HEK293 (cell line): ENCODE measurements around the gene KRTAP5-9.

Experiments
- CTCF ChIA-PET: fragments of 350-600 bp; formaldehyde crosslinking; extraction: SDS; loops from one replicate; lab custom pipeline; 2021; ENCODE audit warnings: antibody characterized with exemption; lab: Yijun Ruan, JAX
- POLR2A ChIA-PET: fragments of 300-600 bp; formaldehyde crosslinking; extraction: SDS; loops from one replicate; lab custom pipeline; 2020; ENCODE audit warnings: antibody characterized with exemption, inconsistent platforms; lab: Yijun Ruan, JAX
- H3K27ac ChIP-seq: fragments of 200-500 bp; sonication (Bioruptor generic); 2 replicates; pipeline ENCODE4 v1.5.1; 2014; ENCODE audit warnings: low read depth, low read length, control low read depth, inconsistent platforms; ENCODE audit errors: extremely low read depth
- H3K36me3 ChIP-seq, 2 experiments: fragments of 200-500 bp in 1 of 2; sonication (Bioruptor generic) in 1 of 2; 1 replicate in 1 of 2; 2 replicates in 1 of 2; pipeline ENCODE4 v1.5.1; 2014 to 2017; ENCODE audit warnings: inconsistent platforms in 2 of 2, low read length in 2 of 2; ENCODE audit not compliant: control insufficient read depth in 2 of 2, insufficient read depth in 1 of 2
- H3K4me1 ChIP-seq: fragments of 200-500 bp; sonication (Bioruptor generic); 2 replicates; pipeline ENCODE4 v1.5.1; 2014; ENCODE audit warnings: mild to moderate bottlenecking, low read length, inconsistent platforms; ENCODE audit not compliant: control insufficient read depth, insufficient read depth
- H3K4me3 ChIP-seq: 2 replicates; pipeline ENCODE4 v1.5.1; 2011; ENCODE audit warnings: low read depth, mild to moderate bottlenecking, control low read depth, low read length, moderate library complexity
- H3K9me3 ChIP-seq: fragments of 200-500 bp; sonication (Bioruptor generic); 2 replicates; pipeline ENCODE4 v1.5.1; 2014; ENCODE audit warnings: low read depth, low read length, inconsistent platforms; ENCODE audit not compliant: control insufficient read depth, insufficient read depth
- GLI4 ChIP-seq: fragments of 450-650 bp; formaldehyde crosslinking; IDR thresholded peaks from 2 replicates; pipeline ENCODE4 v1.5.1; 2016; ENCODE audit warnings: missing biosample characterization, missing genetic modification characterization
- MEIS1 ChIP-seq: sonication (generic); formaldehyde crosslinking; IDR thresholded peaks from 2 replicates; pipeline ENCODE4 v1.8.1; 2022; ENCODE audit warnings: missing genetic modification reagents, mild to moderate bottlenecking, borderline replicate concordance
- YY2 ChIP-seq: fragments of 450-650 bp; formaldehyde crosslinking; IDR thresholded peaks from 2 replicates; pipeline ENCODE4 v1.5.1; 2016; ENCODE audit warnings: missing biosample characterization, missing genetic modification characterization
- ZBTB17 ChIP-seq: fragments of 450-650 bp; formaldehyde crosslinking; IDR thresholded peaks from 2 replicates; pipeline ENCODE4 v1.5.1; 2016; ENCODE audit warnings: missing biosample characterization, missing genetic modification characterization
- ZBTB8A ChIP-seq: fragments of 450-650 bp; formaldehyde crosslinking; IDR thresholded peaks from 2 replicates; pipeline ENCODE4 v1.5.1; 2016; ENCODE audit warnings: missing biosample characterization, missing genetic modification characterization
- ZNF48 ChIP-seq: fragments of 450-650 bp; formaldehyde crosslinking; IDR thresholded peaks from 2 replicates; pipeline ENCODE4 v1.5.1; 2016; ENCODE audit warnings: missing biosample characterization, missing genetic modification characterization
- ZNF555 ChIP-seq: fragments of 450-650 bp; formaldehyde crosslinking; conservative IDR thresholded peaks from 2 replicates; pipeline ENCODE4 v1.5.1; 2017; ENCODE audit warnings: missing biosample characterization, mild to moderate bottlenecking, missing genetic modification characterization, inconsistent platforms
- ZNF558 ChIP-seq: fragments of 450-650 bp; formaldehyde crosslinking; IDR thresholded peaks from 2 replicates; pipeline ENCODE4 v1.5.1; 2016; ENCODE audit warnings: missing biosample characterization, missing genetic modification characterization
- ZNF624 ChIP-seq: fragments of 450-650 bp; formaldehyde crosslinking; IDR thresholded peaks from 2 replicates; pipeline ENCODE4 v1.5.1; 2017; ENCODE audit warnings: missing biosample characterization, missing genetic modification characterization
- TF ChIP-seq, protein P1 (sequence below): fragments of 450-650 bp; formaldehyde crosslinking; IDR thresholded peaks from 2 replicates; pipeline ENCODE4 v1.5.1; 2016; ENCODE audit warnings: missing biosample characterization, missing genetic modification characterization
- TF ChIP-seq, protein P2 (sequence below): fragments of 450-650 bp; formaldehyde crosslinking; IDR thresholded peaks from 2 replicates; pipeline ENCODE4 v1.5.1; 2016; ENCODE audit warnings: missing biosample characterization, missing genetic modification characterization
- TF ChIP-seq, protein P3 (sequence below): fragments of 450-650 bp; IDR thresholded peaks from 2 replicates; pipeline ENCODE4 v1.5.1; 2018; ENCODE audit warnings: missing biosample characterization, mild to moderate bottlenecking, missing genetic modification characterization
- TF ChIP-seq, protein P4 (sequence below): fragments of 450-650 bp; formaldehyde crosslinking; conservative IDR thresholded peaks from 2 replicates; pipeline ENCODE4 v1.5.1; 2016; ENCODE audit warnings: low read depth, missing biosample characterization, missing genetic modification characterization
- TF ChIP-seq, protein P5 (sequence below): fragments of 450-650 bp; formaldehyde crosslinking; IDR thresholded peaks from 2 replicates; pipeline ENCODE4 v1.5.1; 2017; ENCODE audit warnings: missing biosample characterization, missing genetic modification characterization
- TF ChIP-seq, protein P6 (sequence below): fragments of 450-650 bp; formaldehyde crosslinking; IDR thresholded peaks from 2 replicates; pipeline ENCODE4 v1.5.1; 2016; ENCODE audit warnings: missing biosample characterization, missing genetic modification characterization
- TF ChIP-seq, protein P7 (sequence below): fragments of 450-650 bp; formaldehyde crosslinking; IDR thresholded peaks from 2 replicates; pipeline ENCODE4 v1.5.1; 2016; ENCODE audit warnings: missing biosample characterization, missing genetic modification characterization

KRTAP5-9 gene

DNA sequence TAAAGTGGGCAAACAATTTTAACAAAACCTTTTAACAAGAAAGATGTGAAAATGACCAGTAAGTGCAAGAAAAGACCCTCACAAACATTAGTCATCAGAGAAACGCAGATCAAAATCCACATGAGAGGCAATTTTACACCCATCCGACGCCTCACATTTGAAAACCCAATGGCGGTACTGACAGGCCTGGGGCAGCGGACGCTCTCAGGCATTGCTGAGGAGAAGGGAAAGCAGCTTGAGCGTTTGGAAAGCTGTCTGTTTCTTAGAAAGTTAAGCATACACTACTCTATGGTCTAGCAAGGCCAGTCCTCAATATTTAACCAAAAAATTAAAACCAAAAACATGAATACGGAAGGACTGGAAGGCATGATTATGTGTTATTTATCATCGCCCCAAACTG is 12.4 kb upstream of the KRTAP5-9 start:
- H3K4me3 ChIP-seq = no peak overlapping the region
- H3K4me1 ChIP-seq = no peaks in the 10 kb centered on the region
- no peaks in the 10 kb centered on the region for H3K9me3 ChIP-seq
- no peak for TF ChIP-seq ZNF558
- TF ChIP-seq, protein P1, sequence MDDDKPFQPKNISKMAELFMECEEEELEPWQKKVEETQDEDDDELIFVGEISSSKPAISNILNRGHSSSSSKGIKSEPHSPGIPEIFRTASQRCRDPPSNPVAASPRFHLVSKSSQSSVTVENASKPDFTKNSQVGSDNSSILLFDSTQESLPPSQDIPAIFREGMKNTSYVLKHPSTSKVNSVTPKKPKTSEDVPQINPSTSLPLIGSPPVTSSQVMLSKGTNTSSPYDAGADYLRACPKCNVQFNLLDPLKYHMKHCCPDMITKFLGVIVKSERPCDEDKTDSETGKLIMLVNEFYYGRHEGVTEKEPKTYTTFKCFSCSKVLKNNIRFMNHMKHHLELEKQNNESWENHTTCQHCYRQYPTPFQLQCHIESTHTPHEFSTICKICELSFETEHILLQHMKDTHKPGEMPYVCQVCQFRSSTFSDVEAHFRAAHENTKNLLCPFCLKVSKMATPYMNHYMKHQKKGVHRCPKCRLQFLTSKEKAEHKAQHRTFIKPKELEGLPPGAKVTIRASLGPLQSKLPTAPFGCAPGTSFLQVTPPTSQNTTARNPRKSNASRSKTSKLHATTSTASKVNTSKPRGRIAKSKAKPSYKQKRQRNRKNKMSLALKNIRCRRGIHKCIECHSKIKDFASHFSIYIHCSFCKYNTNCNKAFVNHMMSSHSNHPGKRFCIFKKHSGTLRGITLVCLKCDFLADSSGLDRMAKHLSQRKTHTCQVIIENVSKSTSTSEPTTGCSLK (tag by site-specific recombination) = no peak
- TF ChIP-seq ZBTB17 (tag by site-specific recombination) = no peak
- TF ChIP-seq, protein P2, sequence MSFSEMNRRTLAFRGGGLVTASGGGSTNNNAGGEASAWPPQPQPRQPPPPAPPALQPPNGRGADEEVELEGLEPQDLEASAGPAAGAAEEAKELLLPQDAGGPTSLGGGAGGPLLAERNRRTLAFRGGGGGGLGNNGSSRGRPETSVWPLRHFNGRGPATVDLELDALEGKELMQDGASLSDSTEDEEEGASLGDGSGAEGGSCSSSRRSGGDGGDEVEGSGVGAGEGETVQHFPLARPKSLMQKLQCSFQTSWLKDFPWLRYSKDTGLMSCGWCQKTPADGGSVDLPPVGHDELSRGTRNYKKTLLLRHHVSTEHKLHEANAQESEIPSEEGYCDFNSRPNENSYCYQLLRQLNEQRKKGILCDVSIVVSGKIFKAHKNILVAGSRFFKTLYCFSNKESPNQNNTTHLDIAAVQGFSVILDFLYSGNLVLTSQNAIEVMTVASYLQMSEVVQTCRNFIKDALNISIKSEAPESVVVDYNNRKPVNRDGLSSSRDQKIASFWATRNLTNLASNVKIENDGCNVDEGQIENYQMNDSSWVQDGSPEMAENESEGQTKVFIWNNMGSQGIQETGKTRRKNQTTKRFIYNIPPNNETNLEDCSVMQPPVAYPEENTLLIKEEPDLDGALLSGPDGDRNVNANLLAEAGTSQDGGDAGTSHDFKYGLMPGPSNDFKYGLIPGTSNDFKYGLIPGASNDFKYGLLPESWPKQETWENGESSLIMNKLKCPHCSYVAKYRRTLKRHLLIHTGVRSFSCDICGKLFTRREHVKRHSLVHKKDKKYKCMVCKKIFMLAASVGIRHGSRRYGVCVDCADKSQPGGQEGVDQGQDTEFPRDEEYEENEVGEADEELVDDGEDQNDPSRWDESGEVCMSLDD (tag by site-specific recombination) = no peak
- TF ChIP-seq, protein P3, sequence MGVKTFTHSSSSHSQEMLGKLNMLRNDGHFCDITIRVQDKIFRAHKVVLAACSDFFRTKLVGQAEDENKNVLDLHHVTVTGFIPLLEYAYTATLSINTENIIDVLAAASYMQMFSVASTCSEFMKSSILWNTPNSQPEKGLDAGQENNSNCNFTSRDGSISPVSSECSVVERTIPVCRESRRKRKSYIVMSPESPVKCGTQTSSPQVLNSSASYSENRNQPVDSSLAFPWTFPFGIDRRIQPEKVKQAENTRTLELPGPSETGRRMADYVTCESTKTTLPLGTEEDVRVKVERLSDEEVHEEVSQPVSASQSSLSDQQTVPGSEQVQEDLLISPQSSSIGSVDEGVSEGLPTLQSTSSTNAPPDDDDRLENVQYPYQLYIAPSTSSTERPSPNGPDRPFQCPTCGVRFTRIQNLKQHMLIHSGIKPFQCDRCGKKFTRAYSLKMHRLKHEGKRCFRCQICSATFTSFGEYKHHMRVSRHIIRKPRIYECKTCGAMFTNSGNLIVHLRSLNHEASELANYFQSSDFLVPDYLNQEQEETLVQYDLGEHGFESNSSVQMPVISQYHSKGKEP (tag by site-specific recombination) = no peak
- no peak for TF ChIP-seq ZNF555 (tag by site-specific recombination)
- TF ChIP-seq MEIS1 (CRISPR knock-in tag) = no peak
- TF ChIP-seq YY2 (tag by site-specific recombination) = no peak
- TF ChIP-seq, protein P4, sequence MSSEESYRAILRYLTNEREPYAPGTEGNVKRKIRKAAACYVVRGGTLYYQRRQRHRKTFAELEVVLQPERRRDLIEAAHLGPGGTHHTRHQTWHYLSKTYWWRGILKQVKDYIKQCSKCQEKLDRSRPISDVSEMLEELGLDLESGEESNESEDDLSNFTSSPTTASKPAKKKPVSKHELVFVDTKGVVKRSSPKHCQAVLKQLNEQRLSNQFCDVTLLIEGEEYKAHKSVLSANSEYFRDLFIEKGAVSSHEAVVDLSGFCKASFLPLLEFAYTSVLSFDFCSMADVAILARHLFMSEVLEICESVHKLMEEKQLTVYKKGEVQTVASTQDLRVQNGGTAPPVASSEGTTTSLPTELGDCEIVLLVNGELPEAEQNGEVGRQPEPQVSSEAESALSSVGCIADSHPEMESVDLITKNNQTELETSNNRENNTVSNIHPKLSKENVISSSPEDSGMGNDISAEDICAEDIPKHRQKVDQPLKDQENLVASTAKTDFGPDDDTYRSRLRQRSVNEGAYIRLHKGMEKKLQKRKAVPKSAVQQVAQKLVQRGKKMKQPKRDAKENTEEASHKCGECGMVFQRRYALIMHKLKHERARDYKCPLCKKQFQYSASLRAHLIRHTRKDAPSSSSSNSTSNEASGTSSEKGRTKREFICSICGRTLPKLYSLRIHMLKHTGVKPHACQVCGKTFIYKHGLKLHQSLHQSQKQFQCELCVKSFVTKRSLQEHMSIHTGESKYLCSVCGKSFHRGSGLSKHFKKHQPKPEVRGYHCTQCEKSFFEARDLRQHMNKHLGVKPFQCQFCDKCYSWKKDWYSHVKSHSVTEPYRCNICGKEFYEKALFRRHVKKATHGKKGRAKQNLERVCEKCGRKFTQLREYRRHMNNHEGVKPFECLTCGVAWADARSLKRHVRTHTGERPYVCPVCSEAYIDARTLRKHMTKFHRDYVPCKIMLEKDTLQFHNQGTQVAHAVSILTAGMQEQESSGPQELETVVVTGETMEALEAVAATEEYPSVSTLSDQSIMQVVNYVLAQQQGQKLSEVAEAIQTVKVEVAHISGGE (tag by site-specific recombination) = no peak
- no peak for TF ChIP-seq ZNF624 (tag by site-specific recombination)
- no peak for TF ChIP-seq ZBTB8A
- TF ChIP-seq ZNF48 = no peak
- TF ChIP-seq, protein P5, sequence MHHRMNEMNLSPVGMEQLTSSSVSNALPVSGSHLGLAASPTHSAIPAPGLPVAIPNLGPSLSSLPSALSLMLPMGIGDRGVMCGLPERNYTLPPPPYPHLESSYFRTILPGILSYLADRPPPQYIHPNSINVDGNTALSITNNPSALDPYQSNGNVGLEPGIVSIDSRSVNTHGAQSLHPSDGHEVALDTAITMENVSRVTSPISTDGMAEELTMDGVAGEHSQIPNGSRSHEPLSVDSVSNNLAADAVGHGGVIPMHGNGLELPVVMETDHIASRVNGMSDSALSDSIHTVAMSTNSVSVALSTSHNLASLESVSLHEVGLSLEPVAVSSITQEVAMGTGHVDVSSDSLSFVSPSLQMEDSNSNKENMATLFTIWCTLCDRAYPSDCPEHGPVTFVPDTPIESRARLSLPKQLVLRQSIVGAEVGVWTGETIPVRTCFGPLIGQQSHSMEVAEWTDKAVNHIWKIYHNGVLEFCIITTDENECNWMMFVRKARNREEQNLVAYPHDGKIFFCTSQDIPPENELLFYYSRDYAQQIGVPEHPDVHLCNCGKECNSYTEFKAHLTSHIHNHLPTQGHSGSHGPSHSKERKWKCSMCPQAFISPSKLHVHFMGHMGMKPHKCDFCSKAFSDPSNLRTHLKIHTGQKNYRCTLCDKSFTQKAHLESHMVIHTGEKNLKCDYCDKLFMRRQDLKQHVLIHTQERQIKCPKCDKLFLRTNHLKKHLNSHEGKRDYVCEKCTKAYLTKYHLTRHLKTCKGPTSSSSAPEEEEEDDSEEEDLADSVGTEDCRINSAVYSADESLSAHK (tag by site-specific recombination) = no peak
- TF ChIP-seq, protein P6, sequence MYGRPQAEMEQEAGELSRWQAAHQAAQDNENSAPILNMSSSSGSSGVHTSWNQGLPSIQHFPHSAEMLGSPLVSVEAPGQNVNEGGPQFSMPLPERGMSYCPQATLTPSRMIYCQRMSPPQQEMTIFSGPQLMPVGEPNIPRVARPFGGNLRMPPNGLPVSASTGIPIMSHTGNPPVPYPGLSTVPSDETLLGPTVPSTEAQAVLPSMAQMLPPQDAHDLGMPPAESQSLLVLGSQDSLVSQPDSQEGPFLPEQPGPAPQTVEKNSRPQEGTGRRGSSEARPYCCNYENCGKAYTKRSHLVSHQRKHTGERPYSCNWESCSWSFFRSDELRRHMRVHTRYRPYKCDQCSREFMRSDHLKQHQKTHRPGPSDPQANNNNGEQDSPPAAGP (tag by site-specific recombination) = no peak
- TF ChIP-seq GLI4 (tag by site-specific recombination) = no peak
- TF ChIP-seq, protein P7, sequence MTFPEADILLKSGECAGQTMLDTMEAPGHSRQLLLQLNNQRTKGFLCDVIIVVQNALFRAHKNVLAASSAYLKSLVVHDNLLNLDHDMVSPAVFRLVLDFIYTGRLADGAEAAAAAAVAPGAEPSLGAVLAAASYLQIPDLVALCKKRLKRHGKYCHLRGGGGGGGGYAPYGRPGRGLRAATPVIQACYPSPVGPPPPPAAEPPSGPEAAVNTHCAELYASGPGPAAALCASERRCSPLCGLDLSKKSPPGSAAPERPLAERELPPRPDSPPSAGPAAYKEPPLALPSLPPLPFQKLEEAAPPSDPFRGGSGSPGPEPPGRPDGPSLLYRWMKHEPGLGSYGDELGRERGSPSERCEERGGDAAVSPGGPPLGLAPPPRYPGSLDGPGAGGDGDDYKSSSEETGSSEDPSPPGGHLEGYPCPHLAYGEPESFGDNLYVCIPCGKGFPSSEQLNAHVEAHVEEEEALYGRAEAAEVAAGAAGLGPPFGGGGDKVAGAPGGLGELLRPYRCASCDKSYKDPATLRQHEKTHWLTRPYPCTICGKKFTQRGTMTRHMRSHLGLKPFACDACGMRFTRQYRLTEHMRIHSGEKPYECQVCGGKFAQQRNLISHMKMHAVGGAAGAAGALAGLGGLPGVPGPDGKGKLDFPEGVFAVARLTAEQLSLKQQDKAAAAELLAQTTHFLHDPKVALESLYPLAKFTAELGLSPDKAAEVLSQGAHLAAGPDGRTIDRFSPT (tag by site-specific recombination) = no peak
- ChIA-PET POLR2A (no interaction called here), CTCF (no interaction called here)
- no peak overlapping the region for H3K27ac ChIP-seq
- no peaks in the 10 kb centered on the region for H3K36me3 ChIP-seq
